GM18519 (cell line): Measurements from ENCODE around the gene NELL1.
"Not testable (repeated sequence)": the region's sequence is repeated elsewhere in the genome, so short reads cannot be mapped to it uniquely, and the experiment has no call there.

ENCODE experiments used
- ATAC-seq: cut with Tn5 transposase; IDR thresholded peaks from one replicate; pipeline ENCODE4 v1.9.1; 2021; ENCODE audit warnings: mild to moderate bottlenecking, moderate library complexity; ENCODE audit not compliant: unreplicated experiment, low FRiP score

Gene NELL1

DNA sequence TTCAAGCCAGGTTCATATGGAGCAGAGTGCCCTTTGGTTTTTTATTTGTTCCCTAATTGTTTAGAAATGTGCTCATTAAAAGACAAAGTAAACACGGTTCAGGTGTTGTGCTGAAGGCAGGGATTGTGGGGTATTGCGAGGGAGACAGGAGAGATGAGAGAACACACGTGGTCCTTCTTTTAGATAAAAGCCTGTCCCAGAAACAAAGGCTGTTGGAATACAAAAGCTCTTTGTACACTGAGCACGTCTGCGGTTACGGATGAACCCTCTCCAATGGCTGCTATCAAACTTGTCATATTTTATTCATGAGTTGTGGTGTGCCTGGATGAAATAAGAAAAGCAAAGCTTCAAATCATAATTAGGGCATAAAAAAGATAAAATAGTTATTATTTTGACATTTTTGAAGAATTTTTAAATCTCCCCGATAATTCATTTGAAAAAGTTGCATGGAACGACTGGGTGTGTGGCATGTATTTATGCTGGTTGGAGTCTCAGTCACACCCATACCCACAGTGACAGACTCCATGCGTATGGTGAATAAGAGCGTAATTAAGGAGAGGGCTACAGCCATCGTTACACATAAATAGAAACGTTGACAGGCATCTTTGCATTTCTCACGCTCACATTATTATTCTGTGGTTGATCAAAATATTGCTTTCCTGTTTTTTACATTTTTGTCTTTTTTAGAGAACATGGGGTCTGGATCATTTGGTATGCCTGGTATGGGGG is 92.9 kb downstream of the NELL1 start:
- ATAC-seq: no peak

DNA sequence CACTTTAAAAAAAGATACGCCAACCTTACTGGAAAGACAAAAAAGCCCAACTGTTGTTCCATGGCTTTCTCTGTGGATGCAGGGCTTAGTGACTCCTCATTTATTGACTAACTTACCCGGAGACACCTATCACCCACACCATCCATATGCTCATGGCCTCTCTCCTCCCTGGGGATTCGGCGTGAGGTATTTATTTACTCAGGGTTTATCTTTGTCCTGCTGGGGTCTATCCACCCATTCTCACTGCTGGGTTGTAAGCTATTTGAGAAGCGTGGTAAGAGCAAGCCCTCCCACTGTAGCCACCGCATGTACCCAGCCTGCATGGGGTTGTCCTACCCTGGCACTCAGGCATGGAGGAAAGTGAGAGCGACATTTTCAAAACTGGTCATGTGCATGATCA is 93.6 kb downstream of the NELL1 start:
- no peak for ATAC-seq

DNA sequence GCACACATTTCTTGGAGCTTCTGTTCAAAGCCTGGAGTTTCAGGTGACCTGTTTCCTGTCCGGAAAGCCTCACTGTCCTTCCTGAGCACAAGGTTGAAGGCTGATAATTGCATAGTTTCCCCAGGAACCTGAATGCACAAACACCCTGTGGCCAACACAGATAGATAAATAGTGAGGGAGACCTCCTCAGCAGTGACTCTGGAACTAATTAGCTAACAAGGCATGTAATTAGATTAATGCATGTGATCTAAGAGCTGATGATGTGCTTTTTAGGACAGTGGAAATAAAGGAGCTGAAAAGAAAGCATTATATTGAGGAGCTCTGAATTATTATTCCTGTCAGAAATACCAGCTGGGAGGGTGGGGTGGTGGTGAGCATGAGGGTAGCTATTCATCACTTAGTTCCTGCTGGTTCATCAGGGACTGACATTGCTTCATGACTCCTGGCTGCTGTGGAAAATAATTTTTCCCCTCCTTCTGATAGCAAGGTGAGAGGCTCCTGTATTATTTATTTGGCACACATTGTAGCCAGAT is 101.1 kb downstream of the NELL1 start:
- ATAC-seq: no peak

DNA sequence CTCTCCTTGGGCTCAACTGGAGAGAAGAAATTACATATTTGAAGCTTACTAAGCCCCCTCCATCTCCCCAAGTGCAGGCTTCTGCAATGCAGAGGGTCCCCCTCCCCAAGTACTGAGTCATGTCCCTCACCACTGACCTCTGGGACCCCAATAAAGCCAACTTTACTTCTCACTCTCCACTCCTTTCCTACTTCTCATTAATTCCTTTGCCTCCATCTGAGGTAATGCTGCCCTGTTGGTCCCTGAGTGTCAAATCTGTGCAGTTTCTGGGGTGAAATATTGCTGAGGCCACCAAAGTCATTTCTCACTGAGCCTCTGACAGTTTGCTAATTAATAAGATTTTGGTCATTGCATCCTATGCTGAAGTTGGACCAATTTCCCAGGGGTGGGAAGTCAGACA is 101.6 kb downstream of the NELL1 start:
- ATAC-seq: no peak

DNA sequence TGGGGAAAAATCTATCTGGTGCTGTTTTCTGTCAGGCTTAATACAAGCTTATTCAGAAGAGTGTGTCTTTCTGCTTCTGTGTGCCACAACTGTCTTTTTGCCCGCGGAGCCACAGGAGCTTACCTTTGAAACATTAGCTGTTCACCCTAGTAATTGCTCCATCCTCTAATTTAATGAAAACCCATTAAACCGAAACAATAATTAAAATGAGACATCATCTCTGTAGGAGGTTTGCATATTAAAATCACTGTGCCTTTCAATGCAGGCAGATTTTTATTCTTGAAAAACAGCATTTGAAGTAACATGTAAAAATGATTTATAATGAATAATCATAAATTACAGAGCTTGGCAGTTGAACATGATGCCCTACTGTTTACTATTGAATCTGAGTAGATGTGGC is 102.3 kb downstream of the NELL1 start:
- no peak for ATAC-seq

DNA sequence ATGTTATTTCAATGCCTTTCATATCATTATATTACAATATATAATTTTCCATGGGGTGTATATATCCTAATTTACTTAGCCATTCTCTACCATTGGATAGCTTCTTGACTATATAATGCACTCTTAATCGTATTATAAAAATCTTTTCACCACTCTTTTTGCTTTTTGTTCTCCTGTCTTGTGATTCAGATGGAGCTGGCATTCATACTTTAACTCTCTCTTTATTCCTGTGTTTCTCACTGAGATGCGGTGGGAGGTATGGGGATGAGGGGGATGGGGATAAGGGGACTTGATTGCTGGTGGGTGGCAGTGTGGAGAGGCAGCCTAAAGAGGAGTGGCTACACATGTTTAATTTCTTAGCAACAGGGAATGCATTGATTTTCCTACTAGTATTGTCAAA is 105.9 kb downstream of the NELL1 start:
- no peak for ATAC-seq

DNA sequence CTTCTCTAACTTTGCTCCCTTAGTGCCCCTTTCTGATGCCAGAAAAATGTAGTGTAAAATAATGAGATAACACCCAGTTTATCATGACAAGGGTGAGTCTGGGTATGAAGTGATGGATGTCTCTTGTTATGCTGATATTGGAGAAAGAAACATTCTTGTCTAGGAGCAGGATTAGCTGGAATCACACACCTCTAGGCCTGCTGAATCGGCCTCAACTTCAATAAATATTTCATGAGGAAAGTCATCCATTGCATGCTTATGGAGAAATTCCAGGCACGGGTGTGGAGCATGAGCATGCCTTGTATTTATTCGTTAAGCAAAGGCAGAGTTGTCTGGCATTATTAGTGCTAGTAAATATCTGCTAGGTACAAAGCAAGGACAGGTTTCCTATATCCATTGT is 113.4 kb downstream of the NELL1 start:
- no peak for ATAC-seq

DNA sequence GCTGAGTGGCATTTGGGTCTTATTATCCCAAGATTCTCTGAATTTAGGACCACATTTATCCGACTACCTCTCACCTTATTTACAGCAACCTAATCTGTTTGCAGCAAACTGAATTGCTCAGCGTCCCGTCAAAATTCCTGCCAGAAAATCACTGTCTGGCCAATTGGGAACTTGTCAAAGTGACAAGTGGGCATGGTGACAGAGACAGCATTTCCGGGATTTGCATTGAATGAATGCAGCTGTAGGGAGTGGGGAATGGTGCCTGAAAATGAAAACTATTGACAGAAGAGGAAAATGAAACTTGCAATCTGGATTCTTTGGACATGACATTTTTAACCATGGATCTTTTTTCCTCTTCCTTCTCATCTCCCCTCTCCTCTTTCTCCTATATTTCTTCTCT is 113.8 kb downstream of the NELL1 start:
- no peak for ATAC-seq

DNA sequence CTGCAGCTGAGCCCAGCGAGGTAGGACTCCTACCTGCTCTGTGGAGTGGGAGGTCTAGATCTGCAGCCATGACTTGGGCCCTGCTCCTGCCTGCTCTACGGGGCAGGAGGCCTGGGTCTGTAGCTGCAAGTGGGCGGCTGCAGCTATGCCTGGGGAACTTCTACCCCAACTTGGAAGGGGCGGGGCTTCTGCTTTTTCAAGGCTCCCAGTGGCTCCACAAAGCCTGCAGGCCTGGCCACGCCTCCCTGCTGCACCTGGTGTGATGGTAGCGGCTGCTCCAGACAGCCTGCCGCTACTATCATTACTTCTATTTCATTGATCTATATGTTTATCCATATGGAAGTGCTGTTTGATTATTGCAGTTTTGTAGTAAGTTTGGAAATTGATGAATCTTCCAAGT is 121.2 kb downstream of the NELL1 start:
- ATAC-seq: no peak

DNA sequence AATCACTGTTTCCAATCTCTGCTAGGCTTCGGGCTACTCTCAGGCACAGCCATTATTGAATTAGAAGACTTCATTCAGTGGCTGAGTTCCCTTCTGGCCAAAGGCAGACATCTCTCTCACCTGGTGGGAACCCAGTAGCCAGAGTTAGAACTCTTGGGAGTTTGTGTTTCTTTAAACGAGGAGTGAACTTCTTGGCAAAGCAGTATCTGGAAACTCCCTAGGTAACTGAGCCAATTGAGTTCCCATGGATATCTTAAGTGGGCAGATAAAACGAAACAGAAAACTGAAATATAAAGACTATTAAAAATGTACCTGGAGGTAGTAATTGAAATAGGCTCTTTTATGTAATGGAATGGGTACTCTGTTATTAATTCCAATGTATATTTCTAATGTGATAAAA is 125.6 kb downstream of the NELL1 start:
- ATAC-seq: no peak

DNA sequence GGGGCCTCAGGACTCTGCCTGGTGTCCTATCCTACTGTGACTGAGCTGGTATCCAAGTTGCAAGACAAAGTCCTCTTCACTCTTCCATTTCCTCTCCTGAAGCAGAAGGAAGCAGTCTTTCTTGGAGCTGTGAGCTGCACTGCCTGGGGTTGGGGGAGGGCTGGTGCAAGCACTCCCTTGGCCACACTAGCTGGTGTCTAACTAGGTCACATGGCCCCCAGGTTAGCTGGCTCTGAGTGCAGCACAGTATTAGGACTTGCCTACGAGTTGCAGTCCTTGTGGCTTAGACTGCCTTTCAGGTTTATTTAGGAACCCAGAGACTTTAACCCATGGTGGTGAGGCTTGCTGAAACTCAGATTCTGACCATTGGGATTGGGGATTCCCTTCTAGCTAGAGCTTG is 138.9 kb downstream of the NELL1 start:
- ATAC-seq: no peak

DNA sequence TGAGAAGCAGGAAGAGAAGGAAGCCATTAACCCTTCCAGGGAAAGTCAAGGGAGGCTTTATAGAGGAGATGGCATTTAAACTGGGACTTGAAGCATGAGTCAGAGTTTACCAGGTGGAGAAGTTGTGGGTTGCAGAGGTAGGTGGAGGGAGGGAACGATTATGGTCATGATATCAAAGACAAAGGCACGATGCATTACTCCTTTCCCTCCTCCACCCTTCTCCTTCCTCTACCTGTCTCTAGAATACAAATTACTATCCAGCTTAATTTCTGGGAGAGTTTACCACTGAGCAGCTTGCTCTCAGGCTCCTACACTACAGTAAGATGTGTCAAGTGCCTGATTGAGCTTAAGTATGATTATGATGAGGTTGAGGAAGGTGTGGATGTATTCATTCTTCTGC is 151.7 kb downstream of the NELL1 start:
- no peak for ATAC-seq

DNA sequence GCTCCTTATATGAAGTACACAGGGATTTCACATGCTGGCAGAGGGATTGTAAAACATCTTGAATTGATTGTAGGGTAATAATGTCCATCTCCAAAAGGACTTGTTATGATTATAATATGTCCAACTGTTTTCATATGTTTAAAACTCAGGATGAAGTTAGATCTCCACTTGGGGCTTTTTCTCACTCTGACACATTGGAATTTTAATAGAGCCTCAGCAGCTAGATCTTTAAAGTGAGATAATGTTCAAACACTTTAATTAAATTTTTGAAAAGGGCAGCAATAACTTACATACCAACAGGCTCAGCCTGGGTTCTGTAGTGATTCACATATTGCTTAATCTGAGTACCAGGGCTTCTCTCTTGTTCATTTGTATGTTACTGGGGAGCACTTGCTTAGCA is 152.1 kb downstream of the NELL1 start:
- ATAC-seq: no peak

DNA sequence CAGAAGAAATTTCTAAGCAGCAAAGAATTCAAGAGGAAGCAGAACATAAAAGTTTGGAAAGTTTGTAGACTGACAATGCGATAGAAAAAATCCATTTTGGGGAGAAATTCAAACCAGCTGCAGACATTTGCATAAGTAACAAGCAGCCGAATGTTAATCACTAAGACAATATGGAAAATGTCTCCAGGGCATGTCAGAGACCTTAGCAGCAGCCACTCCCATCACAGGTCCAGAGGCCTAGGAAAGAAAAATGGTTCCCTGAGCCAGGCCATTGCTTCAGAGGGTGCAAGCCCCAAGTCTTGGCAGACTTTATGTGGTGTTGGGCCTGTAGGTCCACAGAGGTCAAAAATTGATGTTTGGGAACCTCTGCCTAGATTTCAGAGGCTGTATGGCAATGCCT is 155.4 kb downstream of the NELL1 start:
- no peak for ATAC-seq

DNA sequence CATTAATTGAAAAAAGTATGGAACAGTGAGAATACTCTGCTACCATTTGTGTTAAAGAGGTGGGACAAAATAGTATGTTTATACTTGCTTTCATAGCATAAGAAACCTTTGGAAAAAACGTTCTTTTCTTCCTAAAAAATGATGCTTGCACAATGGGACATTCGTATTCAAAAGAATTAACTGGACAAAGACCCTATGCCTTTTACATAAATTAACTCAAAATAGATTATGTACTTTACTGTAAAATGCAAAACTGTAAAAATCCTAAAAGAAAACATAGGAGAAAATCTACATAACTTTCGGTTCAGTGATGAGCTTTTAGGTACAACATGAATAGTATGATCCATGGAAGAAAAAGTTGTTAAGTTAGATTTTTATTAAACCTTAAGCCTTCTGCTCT is 166.2 kb downstream of the NELL1 start:
- no peak for ATAC-seq

DNA sequence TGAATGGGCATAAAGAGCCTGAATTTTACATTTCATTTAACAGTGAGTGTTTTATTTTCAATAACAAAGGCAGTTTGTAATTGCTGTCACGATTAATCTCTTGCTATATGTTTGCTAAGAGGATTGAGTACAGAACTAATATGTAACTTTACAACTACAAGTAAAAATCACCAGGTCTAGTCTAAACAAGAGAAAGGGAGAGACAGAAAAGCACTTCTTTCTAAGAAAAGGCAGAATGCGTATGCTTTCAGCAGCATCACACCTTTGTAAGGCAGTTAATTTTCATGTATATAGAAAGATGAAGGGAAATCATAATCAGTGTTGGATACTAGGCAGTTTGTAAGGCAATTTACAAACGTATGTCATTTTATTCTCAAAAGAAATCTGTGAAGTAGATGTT is 169.8 kb downstream of the NELL1 start:
- no peak for ATAC-seq

DNA sequence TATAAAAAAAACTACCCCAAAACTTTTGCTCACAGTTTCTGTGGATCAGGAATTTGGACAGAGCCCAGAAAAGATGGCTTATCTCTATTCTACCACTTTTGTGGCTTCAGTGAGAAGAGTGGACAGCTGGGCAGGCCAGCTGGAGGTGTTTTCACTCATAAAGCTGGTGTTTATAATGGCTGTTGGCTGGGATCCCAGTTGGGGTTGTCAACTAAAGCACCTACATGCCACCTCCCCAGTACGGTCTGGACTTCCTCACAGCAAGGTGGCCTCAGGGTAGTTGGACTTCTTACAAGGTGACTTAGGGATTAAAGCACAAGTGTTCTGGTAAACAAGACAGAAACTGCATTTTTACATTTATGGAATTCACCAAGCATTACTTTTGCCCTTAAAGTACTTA is 171.0 kb downstream of the NELL1 start:
- ATAC-seq: no peak

DNA sequence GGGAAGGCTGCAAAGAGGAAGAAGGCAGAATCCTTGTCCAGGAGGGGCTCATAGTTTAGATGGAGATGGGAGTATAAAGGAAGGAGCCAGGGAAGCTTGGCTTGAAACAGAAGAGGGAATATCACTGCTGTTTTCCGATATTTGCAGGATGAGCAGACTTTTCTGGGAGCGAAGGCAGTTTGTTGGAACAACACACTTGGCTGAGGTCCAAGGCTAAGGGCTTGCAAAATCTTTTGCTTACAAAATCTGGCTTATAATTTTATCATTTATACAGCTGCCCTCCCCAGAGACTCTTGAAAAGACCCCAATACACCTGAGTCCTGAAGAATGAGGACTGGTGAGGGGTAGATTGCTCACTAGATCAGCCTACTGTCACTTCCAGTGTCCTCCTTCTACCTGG is 174.8 kb downstream of the NELL1 start:
- ATAC-seq: no peak

DNA sequence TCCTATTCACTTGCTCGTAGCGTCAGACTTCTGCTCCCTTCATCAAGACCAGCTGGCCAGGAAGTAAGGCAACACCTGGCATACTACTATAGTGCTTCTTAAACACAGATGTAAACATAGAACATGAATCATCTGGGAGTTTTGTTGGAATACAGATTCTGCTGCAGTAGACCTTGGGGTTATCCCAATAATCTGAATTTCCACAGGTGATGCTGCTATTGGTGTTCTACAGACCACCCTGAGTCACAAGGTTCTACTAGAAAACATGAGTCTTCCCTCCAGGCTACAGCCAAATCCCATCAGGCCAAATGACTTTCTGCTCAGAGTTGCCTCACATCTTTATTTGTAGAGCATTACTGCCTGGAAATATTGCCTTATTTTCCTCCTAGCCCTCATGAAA is 175.2 kb downstream of the NELL1 start:
- ATAC-seq: no peak

DNA sequence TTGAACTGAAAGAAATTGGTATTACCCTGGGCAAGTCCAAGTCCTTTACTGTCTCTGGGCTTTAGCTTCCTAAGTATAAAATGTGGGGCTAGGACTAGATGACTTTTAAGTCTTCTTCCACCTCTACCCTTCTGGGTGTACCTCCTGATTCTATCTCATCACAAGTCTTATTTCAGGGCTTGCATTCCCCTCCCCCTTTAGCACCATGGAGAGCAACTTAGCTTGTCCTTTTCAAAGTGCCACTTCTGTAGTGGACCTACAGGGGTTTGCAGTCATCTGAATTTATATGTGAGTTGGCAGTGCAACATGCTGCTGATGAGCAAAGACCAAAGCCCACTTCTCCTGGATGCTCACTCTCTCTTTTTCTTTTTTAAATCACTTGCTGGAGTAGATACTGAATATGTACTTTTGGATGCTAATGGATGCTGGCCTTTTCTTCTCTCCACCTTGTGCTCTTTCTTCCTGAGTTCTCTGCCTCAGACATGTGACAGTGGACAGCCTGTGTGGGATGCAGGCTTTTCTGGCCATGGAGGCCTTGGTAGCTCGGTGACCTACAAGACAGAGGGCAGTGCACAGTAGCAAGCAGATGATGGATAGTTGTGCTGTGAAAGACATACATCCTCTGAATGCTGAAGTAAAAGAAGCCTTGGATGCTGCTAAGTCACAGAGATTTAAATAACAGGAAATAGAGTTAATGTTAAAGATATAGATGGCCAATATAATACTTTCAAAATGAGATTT is 185.0 kb downstream of the NELL1 start:
- ATAC-seq: no peak

DNA sequence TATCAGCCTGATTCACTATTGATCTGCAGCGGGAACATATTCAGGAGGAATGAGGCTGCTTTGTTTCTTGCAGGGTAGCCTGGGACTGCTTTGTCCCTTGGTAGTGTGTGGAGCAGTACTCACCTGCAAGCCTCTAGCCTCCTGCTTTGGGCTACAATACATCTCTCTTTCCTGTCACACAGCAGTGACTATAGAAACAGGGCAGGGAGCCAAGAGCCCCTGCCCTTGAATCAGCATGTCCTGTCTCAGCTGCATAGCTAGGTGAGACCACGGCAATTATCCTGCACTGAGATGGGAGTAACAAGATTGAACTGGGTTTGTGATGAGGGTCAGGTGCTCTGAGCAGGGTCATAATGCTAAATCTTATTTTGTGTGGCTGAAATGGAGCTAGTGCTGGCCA is 191.9 kb downstream of the NELL1 start:
- ATAC-seq: no peak

DNA sequence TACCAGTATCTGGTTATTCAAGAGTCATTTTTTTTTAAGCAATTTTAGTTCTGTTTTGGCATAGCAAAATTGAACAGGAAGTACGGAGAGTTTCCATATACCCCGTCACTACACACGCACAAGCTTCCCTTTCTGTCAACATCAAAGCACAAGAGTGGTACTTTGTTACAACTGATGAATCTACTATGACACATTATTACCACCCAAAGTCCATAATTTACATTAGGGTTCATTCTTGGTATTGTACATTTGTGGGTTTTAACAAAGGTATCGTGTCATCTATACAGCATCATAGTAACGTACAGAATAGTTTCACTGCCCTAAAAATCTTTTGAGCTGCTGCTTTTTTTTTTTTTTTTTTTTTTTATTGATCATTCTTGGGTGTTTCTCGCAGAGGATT is 192.9 kb downstream of the NELL1 start:
- not testable (repeated sequence) for ATAC-seq
